OCI-M2 (cell line): ENCODE measurements around the gene TPGS2.
"Not testable (repeated sequence)": the region's sequence is repeated elsewhere in the genome, so short reads cannot be mapped to it uniquely, and the experiment has no call there.

Experiments
- DNase-seq: peaks from one replicate; lab custom pipeline; 2025; ENCODE audit not compliant: unreplicated experiment; lab: John Stamatoyannopoulos, UW

The TPGS2 gene

DNA sequence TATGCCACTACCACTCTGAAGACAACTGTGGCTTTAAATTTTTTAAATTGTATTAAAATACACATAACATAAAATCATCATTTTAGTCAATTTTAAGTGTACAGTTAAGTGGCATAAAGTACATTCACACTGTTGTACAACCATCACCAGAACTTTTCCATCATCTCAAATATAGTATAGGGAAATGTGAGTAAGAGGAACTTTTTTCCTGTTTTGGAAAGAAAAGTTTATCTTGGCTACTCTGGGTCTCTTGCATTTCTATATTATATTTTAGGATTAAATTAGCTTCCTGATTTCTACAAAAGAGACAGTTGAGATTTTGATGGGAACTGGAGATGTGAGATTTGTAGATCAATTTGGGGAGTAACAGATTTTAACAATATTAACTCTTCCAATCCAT lies 3.3 kb downstream of the TPGS2 start:
- DNase-seq, result no peak

GRCh38 chr18:36821681-36822080 lies 7.1 kb downstream of the TPGS2 start:
- DNase-seq, result no peak

- DNase-seq, result no peak
Observed at GRCh38 chr18:36819621-36820020, 9.2 kb downstream of the TPGS2 start.

DNA sequence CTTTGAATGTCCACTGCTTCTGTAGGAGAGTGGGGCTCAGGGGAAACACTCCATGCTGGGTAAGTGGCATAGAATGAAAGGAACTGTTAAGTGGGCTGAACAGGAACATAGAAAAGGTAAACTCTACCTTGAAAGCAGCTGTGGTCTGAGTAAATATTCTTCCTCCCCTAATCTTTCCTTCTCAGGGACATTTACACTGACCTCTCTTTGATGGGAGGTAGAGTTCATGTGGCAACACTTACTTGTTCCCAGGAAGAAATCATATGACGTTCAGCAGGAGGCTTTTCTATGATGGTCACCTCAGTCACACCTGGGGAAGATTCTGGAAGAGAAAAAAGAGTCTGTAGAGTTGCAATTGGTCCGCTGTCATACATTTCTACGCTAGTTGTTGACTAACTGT lies 10.2 kb downstream of the TPGS2 start:
- DNase-seq, result no peak

DNA sequence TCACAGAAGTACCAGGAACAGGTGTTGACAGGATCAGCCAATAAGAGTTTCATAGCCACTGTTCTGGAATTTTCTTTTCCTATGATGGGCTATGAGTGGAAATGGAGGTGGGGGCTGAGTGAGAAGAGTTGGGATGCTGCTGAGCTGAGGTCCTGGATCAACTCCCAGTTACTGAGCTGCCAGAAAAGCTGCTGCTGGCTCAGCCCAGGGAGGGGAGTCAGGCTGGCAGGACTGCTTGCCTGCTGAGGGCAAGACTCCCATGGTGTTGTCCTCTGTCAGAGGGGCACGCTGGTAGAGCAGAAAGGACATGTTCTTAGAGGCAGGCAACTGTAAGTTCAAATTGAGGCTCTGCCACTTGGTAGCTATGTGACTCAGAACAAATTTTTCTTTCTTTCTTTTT lies 11.8 kb downstream of the TPGS2 start:
- DNase-seq, result no peak

DNA sequence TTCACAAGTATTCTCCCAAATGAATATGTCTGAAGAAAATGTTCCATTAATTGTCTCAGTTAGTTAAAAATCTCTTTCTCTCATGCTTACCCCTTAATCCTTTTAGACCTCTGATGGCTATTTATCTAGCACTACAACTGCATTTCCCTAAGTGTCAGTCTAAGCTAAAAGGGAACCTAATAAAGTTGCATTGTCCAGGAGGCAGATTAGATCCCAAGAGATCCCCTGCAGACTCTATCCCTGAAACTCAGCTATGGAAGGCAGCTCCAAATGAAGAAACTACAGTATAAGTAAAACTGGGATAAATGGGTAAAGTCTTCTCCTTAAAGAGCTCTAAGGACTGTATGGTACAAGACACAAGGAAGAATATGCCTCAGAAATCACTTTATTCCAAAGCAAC lies 12.7 kb downstream of the TPGS2 start:
- DNase-seq, result not testable (repeated sequence)

DNA sequence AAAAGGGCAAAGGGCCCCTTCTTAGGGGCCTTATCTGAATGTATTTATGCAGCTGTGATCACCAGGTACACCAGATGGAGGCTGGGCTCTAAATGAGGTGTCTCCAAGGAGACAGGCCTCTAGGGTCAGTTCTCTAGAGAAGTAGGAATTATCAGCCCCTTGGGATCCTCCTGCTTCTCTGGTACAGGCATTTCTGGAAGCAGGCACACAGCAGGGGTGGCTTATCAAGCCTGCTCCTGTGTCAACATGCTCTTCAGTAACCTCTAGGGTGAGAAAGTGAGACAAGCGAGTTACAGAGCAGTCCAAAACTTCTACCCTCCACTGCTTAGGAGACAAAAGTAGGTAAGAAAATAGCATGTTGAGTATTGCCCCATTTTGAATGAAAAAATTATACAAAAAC lies 13.8 kb downstream of the TPGS2 start:
- DNase-seq, result no peak

DNA sequence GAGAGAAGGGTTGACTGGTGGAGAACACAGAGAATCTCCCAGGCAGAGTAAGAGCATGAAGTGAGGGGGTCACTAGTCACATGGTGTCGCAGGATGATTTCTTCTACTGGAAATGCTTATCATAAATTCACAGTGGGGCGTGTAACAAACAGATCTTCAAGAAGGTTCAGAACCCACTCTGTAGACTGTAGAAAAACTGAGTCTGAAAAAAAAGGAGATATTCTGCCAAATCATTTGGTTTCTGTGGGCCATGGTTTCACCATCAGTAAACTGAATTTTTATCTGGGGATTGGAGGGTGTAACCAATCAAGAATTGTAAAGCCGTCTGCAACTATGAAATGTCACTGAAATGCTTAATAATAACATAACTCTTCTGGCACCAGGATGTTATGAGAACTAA lies 15.0 kb downstream of the TPGS2 start:
- DNase-seq, result no peak

DNA sequence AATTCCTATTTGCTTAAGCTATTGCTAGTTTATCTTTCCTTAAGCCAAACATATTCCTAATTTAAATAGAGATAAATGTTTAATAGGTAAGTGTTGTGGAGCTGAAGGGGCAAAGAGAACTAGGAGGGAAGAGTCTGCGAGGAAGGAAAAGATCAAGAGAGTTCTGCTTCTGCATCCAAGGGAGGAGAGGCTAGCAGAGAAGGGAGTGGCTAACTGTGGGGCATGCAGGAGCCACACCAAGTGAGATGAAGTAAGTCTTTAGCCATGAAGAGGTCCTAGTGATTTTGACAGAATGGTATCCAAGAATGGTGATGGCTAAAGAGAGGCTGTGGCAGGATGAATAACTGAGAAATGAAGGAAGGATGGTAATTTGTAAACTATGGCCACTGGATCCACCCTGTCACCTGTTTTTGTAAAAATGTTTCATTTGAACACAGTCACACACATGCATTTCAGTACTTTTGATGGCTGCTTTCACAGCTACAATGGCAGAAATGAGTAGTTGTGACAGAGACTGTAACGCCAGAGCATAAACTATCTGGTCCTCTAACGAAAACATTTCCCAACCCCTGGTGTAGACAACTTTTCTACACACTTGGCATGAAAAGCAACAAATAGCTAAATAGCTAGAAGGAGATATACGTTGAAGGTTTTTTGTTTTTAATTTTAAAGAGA lies 15.6 kb downstream of the TPGS2 start:
- DNase-seq, result no peak

GRCh38 chr18:36812678-36813077 lies 16.1 kb downstream of the TPGS2 start:
- DNase-seq, result no peak

- DNase-seq, result no peak
Observed at GRCh38 chr18:36811955-36812354, 16.8 kb downstream of the TPGS2 start.

GRCh38 chr18:36811430-36811829 lies 17.4 kb downstream of the TPGS2 start:
- no peak for DNase-seq

DNA sequence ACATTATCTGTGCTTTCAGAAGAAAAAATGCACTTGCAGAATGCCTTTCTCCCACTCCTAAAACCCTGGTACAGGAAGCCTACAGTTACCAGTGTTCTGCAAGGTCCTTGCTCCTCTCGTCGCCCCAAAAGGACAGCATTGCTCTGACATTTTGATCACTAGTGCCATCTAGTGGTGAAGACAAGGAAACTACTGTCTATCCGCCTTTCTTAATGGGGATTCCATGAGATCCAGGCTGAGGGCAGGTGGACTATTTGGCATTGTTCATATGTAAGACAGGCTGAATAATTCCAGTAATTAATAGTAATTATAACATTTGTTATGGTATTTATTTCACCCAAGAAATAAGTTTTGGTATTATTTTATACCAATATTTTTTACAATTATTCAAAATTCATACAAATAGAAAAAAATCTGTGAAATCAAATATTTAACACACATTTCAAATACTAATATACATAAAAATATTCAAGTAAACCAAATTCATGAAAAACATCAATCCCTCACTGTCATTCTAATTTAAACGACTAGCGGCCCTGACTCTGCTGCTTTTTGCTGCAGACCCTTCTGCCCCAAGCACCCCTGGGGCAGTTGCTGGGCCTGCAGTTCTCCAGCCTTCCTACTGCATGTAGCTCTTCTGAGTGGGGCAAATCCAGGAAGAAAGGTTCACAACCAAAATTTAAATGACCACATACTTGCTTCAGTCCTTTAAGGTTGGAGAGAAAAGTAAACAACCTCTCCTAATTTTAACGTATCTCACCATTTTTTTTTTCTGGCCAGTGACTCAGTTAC lies 19.0 kb downstream of the TPGS2 start:
- DNase-seq, result no peak

GRCh38 chr18:36808681-36809080 lies 20.1 kb downstream of the TPGS2 start:
- no peak for DNase-seq

DNA sequence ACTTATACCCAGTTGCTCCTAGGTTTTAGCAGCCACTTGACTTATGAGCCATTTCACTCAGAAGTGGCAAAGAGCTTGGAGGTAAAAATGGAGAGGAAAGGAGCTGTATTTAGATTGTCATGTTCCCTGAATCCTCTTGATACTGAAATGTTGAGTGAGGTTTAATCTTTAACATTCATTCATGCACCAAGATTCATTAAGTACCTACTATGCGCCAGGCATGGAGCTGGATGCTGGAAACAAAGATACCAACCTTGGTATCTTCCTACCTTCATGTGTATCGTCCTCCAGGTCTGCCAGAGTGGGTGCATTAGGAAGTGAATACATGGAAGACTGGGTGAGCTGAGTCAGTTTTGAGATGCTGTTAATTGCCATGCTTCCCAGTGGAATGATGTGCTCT lies 23.7 kb downstream of the TPGS2 start:
- DNase-seq, result no peak

- DNase-seq, result no peak
Observed at GRCh38 chr18:36798738-36799473, 29.9 kb downstream of the TPGS2 start.

- DNase-seq, result no peak
Observed at GRCh38 chr18:36792634-36793283, 36.0 kb downstream of the TPGS2 start.

DNA sequence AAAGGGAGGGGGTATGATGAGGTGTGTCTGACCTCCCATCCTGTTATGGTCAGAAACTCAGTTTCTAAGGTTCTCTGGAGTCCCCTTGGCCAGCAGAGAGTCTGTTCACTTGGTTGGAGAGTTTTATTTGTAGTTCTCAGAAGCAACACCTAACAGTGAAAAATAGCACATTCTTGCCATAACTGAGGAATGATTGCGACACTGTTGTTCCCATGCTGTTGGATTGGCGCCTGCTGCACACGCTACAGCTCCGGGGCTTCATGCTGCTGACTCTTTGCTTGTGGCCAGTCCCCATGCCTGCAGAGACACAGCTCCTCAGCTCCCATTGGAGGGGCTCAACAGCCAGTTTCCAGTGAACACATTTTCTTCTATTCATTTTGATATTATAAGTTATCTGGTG lies 42.1 kb downstream of the TPGS2 start:
- DNase-seq, result no peak

DNA sequence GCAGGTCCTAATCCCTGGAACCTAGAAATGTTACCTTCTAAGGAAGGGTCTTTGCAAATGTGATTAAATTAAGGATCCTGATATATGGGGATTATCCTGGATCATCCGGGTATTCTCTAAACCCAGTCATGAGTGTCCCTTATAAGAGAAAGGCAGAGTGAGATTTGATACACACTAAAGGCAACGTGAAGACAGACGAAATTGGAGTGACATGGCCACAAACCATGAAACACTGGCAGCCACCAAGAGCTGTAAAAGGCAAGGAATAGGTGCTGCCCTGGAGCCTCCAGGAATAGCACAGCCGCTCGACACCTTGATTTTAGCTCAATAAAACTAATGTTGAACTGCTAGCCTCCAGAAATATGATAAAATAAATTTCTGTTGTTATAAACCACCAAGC lies 45.0 kb downstream of the TPGS2 start:
- no peak for DNase-seq

DNA sequence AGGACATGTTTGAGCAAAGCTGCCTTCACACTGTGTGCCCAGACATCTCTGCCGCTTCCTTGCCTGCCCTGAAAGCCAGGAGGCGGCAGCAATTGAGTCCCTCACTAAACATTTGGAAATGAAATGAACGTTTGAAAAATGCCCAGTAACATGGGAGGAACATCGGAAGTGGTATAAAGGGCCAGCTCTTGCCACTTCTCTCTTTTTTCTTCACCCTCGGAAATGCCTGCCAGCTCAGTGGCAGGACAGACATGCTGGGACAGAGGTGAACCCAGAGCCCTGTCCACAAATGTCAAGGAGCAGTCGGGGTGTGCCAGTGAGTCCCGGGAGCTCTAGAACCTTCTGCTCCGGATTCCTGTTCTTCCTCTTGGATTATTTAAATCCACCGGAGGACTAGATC lies 46.1 kb downstream of the TPGS2 start:
- no peak for DNase-seq

- DNase-seq, result no peak
Observed at GRCh38 chr18:36780748-36781147, 48.1 kb downstream of the TPGS2 start.

GRCh38 chr18:36777566-36777965 lies 51.2 kb downstream of the TPGS2 start:
- DNase-seq, result no peak
